Frontal cortex (tissue), 4 donors: Measurements from ENCODE around the gene KCNC1. TPM values are rescaled to one million over a fixed set of nuclear protein-coding genes. Genes with fewer than 3 reads are reported as not detected.

ENCODE experiments used
- DNase-seq, 2 donors: peaks; one replicate each; pipeline ENCODE4 v3.0.0; 2012; ENCODE audit warnings: low spot score in 2 of 2
- FAIRE-seq: peaks from 2 replicates; lab custom pipeline; 2012; peaks lifted over from hg19 to GRCh38; lab: Jason Lieb, UNC
- total RNA-seq: library from RNA; depleted of rRNA; stranded (reverse); fragments of >200 nt; gene quantifications from one replicate; pipeline ENCODE4 v1.2.3, GENCODE V29; 2014
- donor health status: control.
- donor health status: control.
- donor health status: control.

Gene KCNC1
- total RNA-seq, 1 donor from 2014 or later, result 5.3 TPM

GRCh38 chr11:17714356-17714854 lies 20.2 kb upstream of the KCNC1 start:
- FAIRE-seq, result no peak
- no peak for DNase-seq

DNA sequence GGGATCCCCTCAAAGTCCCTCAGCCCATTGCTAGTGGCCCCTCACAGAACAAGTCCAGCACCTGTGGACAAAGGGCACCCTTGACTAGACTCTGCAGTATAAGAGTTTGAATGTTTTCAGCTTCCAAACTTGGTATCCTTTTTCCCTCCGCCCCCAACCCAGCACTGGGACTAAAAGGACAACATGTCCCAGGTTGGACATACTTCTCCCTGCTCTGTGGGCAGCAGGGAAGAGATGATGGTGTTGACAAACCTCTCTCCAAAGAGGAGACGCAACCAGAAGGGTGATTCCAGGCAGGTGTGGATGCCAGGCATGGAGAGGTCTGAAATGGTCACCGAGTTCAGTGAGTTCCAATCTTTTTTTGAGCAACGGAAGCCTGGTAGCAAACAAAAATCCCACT lies 19.7 kb upstream of the KCNC1 start:
- FAIRE-seq (no peak), DNase-seq (no peak)

DNA sequence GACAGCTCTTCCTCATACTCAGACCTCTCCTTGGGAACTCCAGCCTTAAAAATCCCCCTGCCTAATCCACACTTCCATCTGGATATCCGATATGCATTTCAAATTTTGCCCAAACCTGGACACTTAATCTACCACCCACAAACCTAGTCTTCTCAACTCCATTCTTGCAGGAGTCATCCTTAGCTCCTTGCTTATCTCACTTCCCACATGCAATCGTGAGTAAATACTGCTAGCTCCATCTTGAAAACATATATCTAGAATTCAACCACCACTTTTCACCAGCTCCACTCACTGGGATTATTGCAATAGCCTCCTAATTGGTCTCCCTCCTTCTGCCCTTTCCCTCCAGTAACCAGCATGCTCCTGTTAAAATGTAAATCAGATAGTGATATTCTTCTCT lies 17.8 kb upstream of the KCNC1 start:
- DNase-seq (no peak), FAIRE-seq (no peak)

- FAIRE-seq (no peak), DNase-seq (no peak)
Observed at GRCh38 chr11:17718015-17718414, 16.6 kb upstream of the KCNC1 start.

- FAIRE-seq, result no peak
- no peak for DNase-seq
Observed at GRCh38 chr11:17718510-17718962, 16.0 kb upstream of the KCNC1 start.

- DNase-seq (no peak), FAIRE-seq (no peak)
Observed at GRCh38 chr11:17719028-17719937, 15.3 kb upstream of the KCNC1 start, which contains the start of gene MYOD1. Gene MYOD1 (plus strand): TSS chr11:17719571. CDS start chr11:17719783, 212 bp downstream.

- no peak for DNase-seq
- FAIRE-seq, result no peak
Observed at GRCh38 chr11:17719938-17720795, 14.4 kb upstream of the KCNC1 start.

GRCh38 chr11:17720796-17721171 lies 13.8 kb upstream of the KCNC1 start:
- FAIRE-seq, result no peak
- DNase-seq, result no peak

GRCh38 chr11:17721242-17721999 lies 13.2 kb upstream of the KCNC1 start:
- FAIRE-seq, result no peak
- DNase-seq, result no peak

DNA sequence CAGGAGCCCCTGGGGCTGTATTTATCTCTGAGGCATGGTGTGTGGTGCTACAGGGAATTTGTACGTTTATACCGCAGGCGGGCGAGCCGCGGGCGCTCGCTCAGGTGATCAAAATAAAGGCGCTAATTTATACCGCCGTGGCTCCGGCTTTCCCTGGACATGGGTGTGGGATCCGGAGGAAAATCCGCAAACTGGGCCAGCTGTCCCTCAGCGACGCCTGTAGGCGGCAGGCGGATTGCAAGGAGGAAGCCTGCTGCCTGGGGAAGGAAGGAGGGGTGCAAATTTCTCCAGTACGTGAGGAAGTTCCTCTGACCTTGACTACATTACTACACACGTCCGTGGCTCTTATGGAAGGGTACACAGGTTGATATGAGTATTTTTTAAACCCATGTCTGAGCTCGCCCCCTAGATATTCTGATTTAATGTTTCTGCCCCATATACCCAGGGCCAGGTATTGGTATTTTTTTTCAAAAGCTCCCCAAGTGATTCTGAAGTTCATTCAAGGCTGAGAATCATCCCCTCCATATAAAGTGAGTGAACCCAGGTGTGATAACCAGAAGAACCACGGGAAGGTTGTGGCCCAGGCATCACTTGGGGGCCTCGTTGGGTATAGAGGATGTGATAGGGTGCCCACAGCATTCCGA lies 12.5 kb upstream of the KCNC1 start:
- DNase-seq (no peak), FAIRE-seq (no peak)

GRCh38 chr11:17724020-17724908 lies 10.3 kb upstream of the KCNC1 start:
- no peak for DNase-seq

GRCh38 chr11:17725174-17725573 lies 9.4 kb upstream of the KCNC1 start:
- DNase-seq (no peak), FAIRE-seq (no peak)

More at GRCh38 chr11:17724020-17724908, 10.3 kb upstream of the KCNC1 start:
- no peak for FAIRE-seq

DNA sequence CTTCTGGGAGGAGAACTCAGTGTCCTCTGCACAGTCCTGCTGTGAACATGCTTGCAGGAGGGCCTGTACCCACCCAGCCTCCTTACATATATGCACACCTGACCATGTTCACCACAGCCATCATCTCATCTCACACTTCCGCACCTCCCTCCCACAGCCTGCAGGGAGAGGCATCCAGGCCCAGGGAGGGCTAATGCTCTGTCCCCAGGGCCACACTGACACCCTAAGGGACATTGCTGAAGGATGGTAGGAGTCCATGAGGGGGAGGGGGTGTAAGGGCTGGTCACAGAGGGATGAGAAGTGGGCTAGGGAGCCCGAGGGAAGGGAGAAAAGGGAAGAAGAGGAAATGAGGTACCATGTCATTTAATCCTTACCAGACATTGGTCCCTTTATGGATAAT lies 4.4 kb upstream of the KCNC1 start:
- FAIRE-seq (no peak), DNase-seq (no peak)

GRCh38 chr11:17730608-17731462 lies 3.7 kb upstream of the KCNC1 start:
- DNase-seq (peak; percentile 83 to 84), FAIRE-seq (no peak)

- DNase-seq (no peak), FAIRE-seq (no peak)
Observed at GRCh38 chr11:17733261-17733660, 1.3 kb upstream of the KCNC1 start.

GRCh38 chr11:17734986-17735817 lies 621 bp downstream of the KCNC1 start:
- DNase-seq (peak; percentile 61 to 66), FAIRE-seq (no peak)
